Fibroblast of skin of right biceps (primary cell): Measurements from ENCODE around the gene PCSK5.
"Not testable (repeated sequence)": the region's sequence is repeated elsewhere in the genome, so short reads cannot be mapped to it uniquely, and the experiment has no call there.

Source experiments
- DNase-seq: peaks from one replicate; pipeline ENCODE4 v3.0.0-alpha.2; 2013

PCSK5 gene

DNA sequence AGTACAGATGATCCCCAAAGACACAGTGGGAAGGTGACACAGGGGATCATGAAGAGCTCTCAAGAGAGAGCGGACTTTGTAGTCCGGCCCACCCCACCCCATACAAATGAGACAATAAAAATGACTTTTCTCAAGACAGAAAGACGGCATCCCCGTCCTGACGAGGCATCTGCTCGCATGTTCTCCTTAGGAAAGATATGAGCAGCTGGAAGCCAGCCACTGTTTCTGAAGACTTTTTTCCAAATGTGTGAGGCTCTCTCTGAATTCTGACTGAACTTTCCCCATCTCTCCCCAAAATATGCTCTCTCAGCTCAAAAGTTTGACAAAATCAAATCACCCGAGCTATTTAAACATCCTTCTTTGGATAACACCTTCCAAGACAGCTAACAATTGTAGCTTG is 398.6 kb downstream of the PCSK5 start:
- no peak for DNase-seq

DNA sequence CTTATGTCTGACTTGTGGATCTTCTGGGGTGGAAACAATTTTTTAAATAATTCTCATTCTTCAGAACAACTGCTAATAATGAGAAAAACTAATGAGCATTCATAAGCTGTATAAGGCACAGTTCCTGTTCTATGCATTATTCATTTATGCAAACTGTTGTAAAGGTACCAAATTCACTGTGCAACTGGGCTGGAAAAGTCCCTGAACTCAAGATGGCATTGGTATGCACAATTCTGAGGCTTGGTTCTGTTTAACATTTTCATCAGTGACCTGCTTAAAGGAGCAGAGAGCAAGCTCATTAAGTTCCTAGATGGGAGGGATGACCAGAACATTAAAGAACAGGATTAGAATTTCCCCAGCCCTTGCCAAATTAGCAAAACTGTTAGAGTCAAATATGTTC is 399.2 kb downstream of the PCSK5 start:
- DNase-seq: no peak

DNA sequence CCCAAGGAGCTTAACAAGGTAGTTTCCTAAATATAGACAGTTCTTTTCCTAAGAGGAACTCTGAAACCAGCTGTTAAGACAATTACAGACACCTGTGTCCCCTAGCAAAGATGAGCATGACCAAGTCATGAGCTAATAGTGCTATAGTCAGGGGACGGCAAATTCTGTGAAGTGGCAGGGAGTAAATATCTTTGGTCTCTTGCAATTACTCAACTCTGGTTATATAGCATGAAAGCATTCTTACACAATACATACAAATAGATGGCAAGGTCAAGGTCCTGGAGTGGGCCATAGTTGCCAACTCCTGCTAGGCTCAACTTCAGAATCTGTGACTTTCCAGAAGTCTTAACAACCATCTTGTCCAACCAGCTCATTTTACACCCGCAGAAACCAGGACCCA is 400.1 kb downstream of the PCSK5 start:
- no peak for DNase-seq

DNA sequence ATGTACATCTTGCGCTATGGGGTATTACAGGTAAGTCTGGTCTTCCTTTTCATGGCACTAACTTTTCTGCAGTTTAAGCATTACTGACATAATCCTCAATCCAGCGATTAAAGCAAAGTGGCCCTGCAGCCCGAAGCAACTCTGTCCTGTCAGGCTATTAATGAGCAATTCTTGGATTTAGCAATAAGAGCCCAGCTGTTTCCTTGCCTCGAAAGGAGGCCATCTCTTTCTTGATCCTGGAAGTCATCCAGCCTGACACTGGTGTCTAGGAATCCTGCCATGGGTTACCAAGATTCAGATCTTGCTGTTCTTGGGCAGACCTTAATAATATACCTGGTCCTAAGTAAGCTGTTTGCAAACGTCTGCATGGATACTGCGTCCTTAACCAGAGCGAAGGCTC is 401.8 kb downstream of the PCSK5 start:
- DNase-seq: no peak

GRCh38 chr9:76292658-76293057 is 402.2 kb downstream of the PCSK5 start:
- no peak for DNase-seq

DNA sequence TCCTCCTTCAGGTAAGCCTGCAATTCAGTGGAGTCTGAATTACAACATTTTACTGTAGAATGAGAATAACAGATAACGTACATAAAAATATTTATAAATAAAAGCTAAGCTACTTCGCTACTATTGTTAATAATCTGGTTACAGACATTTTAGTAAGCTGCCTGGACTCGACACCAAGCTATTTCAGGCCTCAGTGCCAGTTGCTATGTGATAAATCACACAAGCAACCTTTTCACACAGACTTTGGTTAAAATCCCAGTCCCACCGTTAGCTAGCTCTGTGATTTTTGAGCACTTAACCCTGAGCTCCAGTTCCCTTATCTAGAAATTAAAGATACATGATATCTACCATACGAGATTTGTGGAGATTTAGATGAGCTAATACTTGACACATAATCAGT is 403.8 kb downstream of the PCSK5 start:
- no peak for DNase-seq

GRCh38 chr9:76296561-76297310 is 406.3 kb downstream of the PCSK5 start:
- DNase-seq: no peak

DNA sequence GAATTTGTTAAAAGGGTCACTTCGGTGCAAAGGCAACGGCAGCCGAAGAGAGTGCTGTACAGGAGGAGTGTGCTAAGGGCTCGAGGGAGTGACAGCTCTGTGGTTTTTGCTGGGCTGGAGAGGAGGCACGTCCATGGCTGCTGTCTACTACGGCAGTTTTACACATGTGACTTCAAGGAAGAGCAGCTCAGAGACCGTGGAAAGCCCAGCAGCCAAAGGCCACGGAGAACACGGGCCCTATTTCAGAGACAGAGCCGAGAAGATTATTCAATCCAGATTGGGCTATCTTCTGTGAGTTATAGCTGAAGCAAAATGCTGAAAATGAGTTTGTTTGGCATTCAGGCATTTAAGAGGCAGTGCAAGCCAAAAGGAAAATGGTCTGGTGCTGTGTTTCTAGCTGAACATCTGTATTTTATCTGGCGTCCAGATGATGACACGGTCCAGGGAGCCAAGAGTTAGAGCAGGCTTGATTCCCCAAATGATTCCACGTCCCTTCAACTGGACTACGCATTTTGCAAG is 407.3 kb downstream of the PCSK5 start:
- peak; percentile 43 for DNase-seq

- peak; percentile 12 for DNase-seq
Observed at GRCh38 chr9:76298521-76299144, 408.2 kb downstream of the PCSK5 start.

- no peak for DNase-seq
Observed at GRCh38 chr9:76302543-76302942, 412.1 kb downstream of the PCSK5 start.

DNA sequence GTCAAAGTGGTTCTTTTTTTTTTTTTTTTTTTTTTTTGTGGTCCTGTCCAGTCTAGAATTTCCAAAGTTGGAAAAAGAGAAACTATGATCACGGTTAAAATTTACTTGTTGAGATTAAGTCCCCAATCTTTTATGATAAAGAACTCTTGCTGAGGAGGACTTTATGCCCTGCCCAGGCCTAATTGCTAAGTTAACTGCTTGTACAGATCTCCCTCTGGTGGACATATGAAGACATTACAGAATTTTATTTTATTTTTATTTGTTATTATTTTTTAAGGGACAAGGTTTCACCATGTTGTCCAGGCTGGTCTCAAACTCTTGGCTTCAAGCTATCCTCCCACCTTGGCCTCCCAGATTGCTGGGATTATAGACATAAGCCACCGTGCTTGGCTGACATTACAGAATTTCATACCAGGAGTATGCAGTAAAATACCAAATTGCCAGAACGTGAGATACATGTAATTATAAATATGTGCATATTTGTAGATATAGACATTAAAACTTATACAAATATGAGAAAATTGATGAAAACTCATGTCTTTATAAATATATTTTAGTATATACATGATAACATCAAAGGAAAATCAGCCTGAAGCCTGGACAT is 412.6 kb downstream of the PCSK5 start:
- peak; percentile 47 for DNase-seq

DNA sequence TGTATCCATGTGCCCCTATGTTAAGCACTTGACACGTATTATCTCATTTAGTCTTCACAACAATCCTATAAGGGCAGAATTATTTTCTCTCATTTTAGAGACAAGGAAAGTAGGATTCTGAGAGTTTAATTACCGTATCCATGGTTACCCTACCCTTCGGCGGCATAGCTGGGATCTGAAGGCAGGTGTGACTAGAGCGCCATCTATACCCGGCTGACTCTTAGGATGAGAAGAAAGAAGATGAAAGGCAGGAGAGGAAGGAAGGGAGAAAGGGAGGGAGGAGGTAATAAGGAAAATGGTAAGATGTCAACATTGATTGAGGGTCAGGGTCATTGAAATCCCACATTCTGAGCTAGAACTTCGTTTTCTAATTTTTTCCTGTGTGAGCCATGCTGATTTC is 416.6 kb downstream of the PCSK5 start:
- peak; percentile 10 for DNase-seq

DNA sequence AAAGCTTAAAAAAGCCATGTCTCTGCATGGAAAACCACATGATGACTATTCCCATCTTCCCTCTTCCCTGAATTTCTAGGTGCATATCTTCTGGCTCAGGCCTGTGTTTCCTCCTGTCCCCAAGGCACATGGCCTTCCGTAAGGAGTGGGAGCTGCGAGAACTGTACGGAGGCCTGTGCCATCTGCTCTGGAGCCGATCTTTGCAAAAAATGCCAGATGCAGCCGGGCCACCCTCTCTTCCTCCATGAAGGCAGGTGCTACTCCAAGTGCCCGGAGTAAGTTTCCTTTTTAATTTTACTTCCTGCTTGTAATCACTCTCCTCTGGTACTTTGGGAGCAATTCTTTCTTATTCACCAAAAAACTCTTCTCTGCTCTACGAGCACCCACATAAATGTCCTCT is 420.1 kb downstream of the PCSK5 start:
- DNase-seq: no peak

DNA sequence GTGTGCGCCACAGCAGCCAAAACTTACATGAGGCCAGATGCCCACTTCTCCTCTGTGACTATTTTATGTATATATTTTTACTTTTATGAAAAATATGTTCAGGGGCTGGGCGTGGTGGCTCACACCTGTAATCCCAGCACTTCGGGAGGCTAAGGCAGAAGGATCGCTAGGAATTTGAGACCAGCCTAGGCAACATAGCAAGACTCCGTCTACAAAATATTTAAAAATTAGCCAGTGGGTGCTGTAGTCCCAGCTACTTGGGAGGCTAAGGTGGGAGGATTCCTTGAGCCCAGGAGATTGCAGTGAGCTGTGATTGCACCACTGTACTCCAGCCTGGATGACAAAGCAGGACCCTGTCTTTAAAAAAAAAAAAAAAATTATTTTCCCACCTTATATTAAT is 420.5 kb downstream of the PCSK5 start:
- no peak for DNase-seq

- DNase-seq: no peak
Observed at GRCh38 chr9:76311537-76311936, 421.1 kb downstream of the PCSK5 start.

DNA sequence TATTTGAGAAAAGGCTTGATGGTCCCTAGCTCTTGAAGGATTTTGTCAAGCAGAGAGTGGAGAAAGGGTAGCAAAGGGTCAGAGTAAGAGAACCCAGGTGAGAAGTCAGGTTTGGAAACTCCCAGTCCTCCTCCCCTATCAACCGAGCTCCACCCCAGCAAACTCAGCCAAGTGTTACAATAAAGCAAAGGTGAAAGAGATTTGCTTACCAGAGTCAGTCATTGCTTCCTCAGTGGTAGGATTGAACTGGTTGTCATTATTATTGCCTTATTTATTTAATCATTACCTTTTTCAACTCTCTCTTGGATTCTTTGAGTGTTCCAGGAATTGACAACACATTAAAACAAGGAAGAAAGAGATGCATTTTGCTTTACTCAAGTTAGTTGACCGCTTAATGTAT is 423.3 kb downstream of the PCSK5 start:
- DNase-seq: no peak

GRCh38 chr9:76314321-76314720 is 423.8 kb downstream of the PCSK5 start:
- DNase-seq: no peak

DNA sequence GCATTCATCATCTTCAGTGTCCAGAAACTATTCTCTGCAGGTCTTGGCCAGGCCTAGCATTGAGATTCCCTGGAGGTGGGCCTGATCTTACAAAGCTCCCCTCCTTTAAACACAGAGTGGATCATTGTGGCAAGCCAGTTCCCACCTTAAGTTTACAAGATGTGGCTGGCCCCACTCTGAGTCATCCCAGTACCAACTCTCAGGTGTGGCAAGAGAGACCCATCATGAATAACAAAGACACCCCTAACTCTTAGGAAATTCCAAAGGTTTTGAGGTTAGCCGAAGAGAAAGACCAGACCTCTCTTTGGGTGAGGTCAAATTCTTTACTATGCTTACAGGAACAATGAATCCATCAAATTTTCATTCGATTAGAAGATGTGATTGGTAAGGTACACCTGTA is 425.6 kb downstream of the PCSK5 start:
- no peak for DNase-seq

GRCh38 chr9:76319466-76319865 is 429.0 kb downstream of the PCSK5 start:
- not testable (repeated sequence) for DNase-seq

DNA sequence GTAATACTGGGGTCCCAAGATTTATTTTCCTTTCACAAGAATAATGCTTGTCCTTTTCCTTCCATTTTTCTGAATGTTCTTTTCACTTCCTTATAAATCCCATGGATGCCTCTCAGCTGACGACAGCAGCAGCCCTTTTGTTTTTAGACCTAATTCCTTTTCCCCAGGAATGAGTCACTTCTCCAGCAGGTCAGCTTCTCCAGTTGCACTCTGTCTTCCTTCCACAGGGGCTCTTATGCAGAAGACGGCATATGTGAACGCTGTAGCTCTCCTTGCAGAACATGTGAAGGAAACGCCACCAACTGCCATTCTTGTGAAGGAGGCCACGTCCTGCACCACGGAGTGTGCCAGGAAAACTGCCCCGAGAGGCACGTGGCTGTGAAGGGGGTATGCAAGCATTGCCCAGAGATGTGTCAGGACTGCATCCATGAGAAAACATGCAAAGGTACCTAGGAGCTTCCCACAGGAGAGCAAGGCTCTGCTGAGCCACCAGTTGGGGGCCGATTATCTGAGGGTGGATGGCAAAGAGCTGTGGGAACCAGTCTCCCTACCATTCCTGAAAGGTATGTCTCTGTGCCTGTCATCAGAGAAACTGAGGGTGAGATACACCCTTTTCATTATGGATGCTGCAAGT is 430.8 kb downstream of the PCSK5 start:
- DNase-seq: peak; percentile 71

DNA sequence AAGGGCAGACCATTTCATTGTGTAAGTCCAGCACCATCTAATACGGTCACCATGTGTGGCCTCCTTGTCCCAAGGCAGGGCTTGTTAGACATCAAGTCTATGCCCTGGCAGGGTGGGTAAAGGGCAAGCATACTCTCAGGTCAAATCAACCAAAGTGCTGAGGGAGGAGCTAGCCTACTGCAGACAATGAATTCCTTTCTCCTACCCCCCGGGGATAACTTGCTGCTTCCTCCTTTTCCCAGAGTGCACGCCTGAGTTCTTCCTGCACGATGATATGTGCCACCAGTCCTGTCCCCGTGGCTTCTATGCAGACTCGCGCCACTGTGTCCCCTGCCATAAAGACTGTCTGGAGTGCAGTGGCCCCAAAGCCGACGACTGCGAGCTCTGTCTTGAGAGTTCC is 432.3 kb downstream of the PCSK5 start:
- DNase-seq: no peak

DNA sequence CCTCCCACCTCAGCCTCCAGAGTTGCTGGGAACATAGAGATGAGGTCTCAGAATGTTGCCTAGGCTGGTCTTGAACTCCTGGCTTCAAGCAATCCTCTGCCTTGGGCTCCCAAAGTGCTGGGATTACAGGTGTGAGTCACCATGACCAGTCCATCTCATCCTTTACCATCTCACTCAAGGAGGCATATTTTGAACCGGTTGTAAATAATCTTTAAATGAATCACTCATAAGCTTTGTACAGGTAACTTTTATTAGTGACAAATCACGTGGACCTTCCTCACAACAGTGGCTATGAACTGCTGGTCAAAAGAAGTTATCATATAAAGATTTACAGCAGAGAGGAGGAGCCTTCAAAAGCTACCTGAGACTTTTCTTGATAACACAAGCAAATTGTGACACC is 433.0 kb downstream of the PCSK5 start:
- no peak for DNase-seq

GRCh38 chr9:76324030-76324429 is 433.6 kb downstream of the PCSK5 start:
- not testable (repeated sequence) for DNase-seq

DNA sequence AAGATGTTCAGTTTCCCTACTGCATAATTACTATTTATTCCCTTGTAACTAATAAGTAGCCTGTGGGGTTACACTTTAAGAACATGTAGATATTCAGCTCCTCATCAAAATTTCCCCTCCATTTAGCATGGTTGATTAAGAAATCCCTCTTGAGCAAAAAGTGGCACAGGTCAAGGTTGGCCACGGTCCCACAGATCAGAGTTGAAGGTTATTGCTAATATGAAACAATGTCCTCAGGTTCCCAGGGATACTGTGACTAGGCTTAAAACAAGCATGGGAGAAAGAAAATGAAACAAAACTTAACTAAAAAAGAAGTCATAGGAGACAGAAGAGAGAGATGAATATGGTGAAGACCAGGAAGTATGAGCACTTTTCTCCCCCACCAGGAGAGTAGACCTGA is 439.6 kb downstream of the PCSK5 start:
- DNase-seq: no peak
